ENCODE results near the gene DNAJC27. TPM values are rescaled to one million over a fixed set of nuclear protein-coding genes. Genes with fewer than 3 reads are reported as not detected.

The DNAJC27 gene
- total RNA-seq, 4 donors from 2014 or later: 4.0 to 7.6 (median 5.7) TPM

GRCh38 chr2:24907116-24907515 is 64.6 kb downstream of the DNAJC27 start:
- Histone ChIP-seq H3K4me3 (no peak overlapping the region), H3K9me3 (no peaks in the 10 kb centered on the region), H3K27ac (no peak overlapping the region), H3K36me3 (no peaks in the 10 kb centered on the region), H3K4me1 (peaks cover 0 to 11% (median 4%) of the 10 kb centered on the region in 4 donors), H3K27me3 (no peaks in the 10 kb centered on the region)
- WGBS, 2 donors (ENCODE audit: low coverage in 1 of 2): 57 to 67% methylated on average over 1 to 5 of the region's 5 CpGs
- intact Hi-C loops (cut with DNase I; ENCODE audit: low total_unique reads): no loop called here
- no peak for DNase-seq
- no peak for TF ChIP-seq POLR2AphosphoS5 (IDR thresholded peaks at IDR 0.05)
- no peak for TF ChIP-seq EP300 (IDR thresholded peaks at IDR 0.05; ENCODE audit: low read depth)
- TF ChIP-seq POLR2A (IDR thresholded peaks at IDR 0.05): no peak
- TF ChIP-seq CTCF (IDR thresholded peaks at IDR 0.05): no peak
- in situ Hi-C loops (cut with MboI; ENCODE audit: low pct_ligation_motif_present in 1 of 4, low pct_unique_long_range_greater_than_20kb in 1 of 4, low sequenced_read_pairs in 3 of 4): no loop called here

GRCh38 chr2:24906466-24906865 is 65.3 kb downstream of the DNAJC27 start:
- Histone ChIP-seq H3K27me3 (no peaks in the 10 kb centered on the region), H3K27ac (no peak overlapping the region), H3K4me3 (no peak overlapping the region), H3K4me1 (peaks cover 0 to 11% (median 4%) of the 10 kb centered on the region in 4 donors), H3K9me3 (no peaks in the 10 kb centered on the region), H3K36me3 (no peaks in the 10 kb centered on the region)
- in situ Hi-C loops (cut with MboI; ENCODE audit: low pct_ligation_motif_present in 1 of 4, low pct_unique_long_range_greater_than_20kb in 1 of 4, low sequenced_read_pairs in 3 of 4) (no loop called here), intact Hi-C loops (cut with DNase I; ENCODE audit: low total_unique reads) (no loop called here)
- WGBS, 2 donors (ENCODE audit: low coverage in 1 of 2): 87% methylated on average over 6 of the region's 6 CpGs; no CpG with 5 or more reads in 1 of the 2 donors
- no peak for DNase-seq
- TF ChIP-seq CTCF (IDR thresholded peaks at IDR 0.05) (no peak), POLR2AphosphoS5 (IDR thresholded peaks at IDR 0.05) (no peak), POLR2A (IDR thresholded peaks at IDR 0.05) (no peak), EP300 (IDR thresholded peaks at IDR 0.05; ENCODE audit: low read depth) (no peak)

GRCh38 chr2:24903161-24904103 is 68.3 kb downstream of the DNAJC27 start:
- no peak for TF ChIP-seq CTCF (IDR thresholded peaks at IDR 0.05)
- TF ChIP-seq POLR2AphosphoS5 (IDR thresholded peaks at IDR 0.05): no peak
- TF ChIP-seq EP300 (IDR thresholded peaks at IDR 0.05; ENCODE audit: low read depth): no peak
- no peak for TF ChIP-seq POLR2A (IDR thresholded peaks at IDR 0.05)
- Histone ChIP-seq H3K9me3 (no peaks in the 10 kb centered on the region), H3K36me3 (no peaks in the 10 kb centered on the region), H3K4me3 (no peak overlapping the region), H3K27ac (no peak overlapping the region), H3K27me3 (no peaks in the 10 kb centered on the region), H3K4me1 (peaks cover 0 to 7% (median 4%) of the 10 kb centered on the region in 4 donors)
- intact Hi-C loops (cut with DNase I; ENCODE audit: low total_unique reads) (no loop called here), in situ Hi-C loops (cut with MboI; ENCODE audit: low pct_ligation_motif_present in 1 of 4, low pct_unique_long_range_greater_than_20kb in 1 of 4, low sequenced_read_pairs in 3 of 4) (no loop called here)
- DNase-seq: no peak
- 92 to 96% methylated on average over 16 to 23 of the region's 23 CpGs for WGBS, 2 donors (ENCODE audit: low coverage in 1 of 2)

GRCh38 chr2:24899361-24899910 is 72.3 kb downstream of the DNAJC27 start:
- DNase-seq: no peak
- WGBS, 2 donors (ENCODE audit: low coverage in 1 of 2): 89 to 100% methylated on average over 1 to 7 of the region's 7 CpGs
- intact Hi-C loops (cut with DNase I; ENCODE audit: low total_unique reads): no loop called here
- Histone ChIP-seq H3K9me3 (peaks cover 13 to 14% of the 10 kb centered on the region in 2 donors), H3K4me1 (no peaks in the 10 kb centered on the region), H3K27ac (no peak overlapping the region), H3K27me3 (no peaks in the 10 kb centered on the region), H3K36me3 (no peaks in the 10 kb centered on the region), H3K4me3 (no peak overlapping the region)
- TF ChIP-seq EP300 (IDR thresholded peaks at IDR 0.05; ENCODE audit: low read depth) (no peak), POLR2AphosphoS5 (IDR thresholded peaks at IDR 0.05) (no peak), POLR2A (IDR thresholded peaks at IDR 0.05) (no peak), CTCF (IDR thresholded peaks at IDR 0.05) (no peak)
- in situ Hi-C loops (cut with MboI; ENCODE audit: low pct_ligation_motif_present in 1 of 4, low pct_unique_long_range_greater_than_20kb in 1 of 4, low sequenced_read_pairs in 3 of 4): no loop called here

Data from transverse colon (tissue), 4 donors.